GM18867 (cell line): ENCODE measurements around the gene IL12RB2.

Experiments
- ATAC-seq: cut with Tn5 transposase; IDR thresholded peaks from one replicate; pipeline ENCODE4 v1.9.1; 2021; ENCODE audit warnings: mild to moderate bottlenecking, moderate library complexity; ENCODE audit not compliant: unreplicated experiment

Gene IL12RB2, protein sequence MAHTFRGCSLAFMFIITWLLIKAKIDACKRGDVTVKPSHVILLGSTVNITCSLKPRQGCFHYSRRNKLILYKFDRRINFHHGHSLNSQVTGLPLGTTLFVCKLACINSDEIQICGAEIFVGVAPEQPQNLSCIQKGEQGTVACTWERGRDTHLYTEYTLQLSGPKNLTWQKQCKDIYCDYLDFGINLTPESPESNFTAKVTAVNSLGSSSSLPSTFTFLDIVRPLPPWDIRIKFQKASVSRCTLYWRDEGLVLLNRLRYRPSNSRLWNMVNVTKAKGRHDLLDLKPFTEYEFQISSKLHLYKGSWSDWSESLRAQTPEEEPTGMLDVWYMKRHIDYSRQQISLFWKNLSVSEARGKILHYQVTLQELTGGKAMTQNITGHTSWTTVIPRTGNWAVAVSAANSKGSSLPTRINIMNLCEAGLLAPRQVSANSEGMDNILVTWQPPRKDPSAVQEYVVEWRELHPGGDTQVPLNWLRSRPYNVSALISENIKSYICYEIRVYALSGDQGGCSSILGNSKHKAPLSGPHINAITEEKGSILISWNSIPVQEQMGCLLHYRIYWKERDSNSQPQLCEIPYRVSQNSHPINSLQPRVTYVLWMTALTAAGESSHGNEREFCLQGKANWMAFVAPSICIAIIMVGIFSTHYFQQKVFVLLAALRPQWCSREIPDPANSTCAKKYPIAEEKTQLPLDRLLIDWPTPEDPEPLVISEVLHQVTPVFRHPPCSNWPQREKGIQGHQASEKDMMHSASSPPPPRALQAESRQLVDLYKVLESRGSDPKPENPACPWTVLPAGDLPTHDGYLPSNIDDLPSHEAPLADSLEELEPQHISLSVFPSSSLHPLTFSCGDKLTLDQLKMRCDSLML

DNA sequence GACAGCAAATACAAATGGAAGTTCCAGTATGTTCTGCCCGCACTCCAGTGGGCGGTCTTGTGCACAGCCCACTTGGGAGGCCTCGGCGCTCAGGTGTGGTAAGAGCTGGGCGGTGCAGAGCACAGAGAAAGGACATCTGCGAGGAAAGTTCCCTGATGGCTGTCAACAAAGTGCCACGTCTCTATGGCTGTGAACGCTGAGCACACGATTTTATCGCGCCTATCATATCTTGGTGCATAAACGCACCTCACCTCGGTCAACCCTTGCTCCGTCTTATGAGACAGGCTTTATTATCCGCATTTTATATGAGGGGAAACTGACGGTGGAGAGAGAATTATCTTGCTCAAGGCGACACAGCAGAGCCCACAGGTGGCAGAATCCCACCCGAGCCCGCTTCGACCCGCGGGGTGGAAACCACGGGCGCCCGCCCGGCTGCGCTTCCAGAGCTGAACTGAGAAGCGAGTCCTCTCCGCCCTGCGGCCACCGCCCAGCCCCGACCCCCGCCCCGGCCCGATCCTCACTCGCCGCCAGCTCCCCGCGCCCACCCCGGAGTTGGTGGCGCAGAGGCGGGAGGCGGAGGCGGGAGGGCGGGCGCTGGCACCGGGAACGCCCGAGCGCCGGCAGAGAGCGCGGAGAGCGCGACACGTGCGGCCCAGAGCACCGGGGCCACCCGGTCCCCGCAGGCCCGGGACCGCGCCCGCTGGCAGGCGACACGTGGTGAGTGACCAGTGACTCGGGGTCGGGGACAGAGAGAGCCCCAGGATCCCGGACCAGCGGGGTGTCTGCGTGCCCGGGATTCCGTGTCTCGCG lies at the start of gene IL12RB2:
TSS of gene IL12RB2 (plus strand) at position 623 of the 810 bp plus-strand sequence. CDS start 12,496 bp downstream, outside the sequence.
- ATAC-seq, result no peak

DNA sequence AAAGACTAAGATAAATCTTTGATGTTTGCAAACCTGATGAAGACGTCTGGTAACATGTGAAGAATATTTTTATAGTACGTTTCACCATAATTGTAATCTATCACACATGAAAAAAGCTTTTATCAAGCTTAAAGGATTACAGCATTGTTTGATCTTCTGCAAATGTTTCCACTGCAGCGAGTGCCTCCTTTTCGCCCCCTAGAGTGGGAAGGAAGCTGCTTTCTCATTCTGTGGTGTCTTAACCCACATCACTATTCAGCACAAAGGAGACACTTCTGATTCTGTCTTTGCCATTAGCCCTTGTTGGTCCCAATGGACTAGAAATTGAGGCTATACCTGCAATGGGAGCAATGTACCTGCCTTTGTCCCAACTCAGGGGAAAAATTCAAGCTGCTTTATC lies 46.0 kb upstream of the IL12RB2 start:
- no peak for ATAC-seq

DNA sequence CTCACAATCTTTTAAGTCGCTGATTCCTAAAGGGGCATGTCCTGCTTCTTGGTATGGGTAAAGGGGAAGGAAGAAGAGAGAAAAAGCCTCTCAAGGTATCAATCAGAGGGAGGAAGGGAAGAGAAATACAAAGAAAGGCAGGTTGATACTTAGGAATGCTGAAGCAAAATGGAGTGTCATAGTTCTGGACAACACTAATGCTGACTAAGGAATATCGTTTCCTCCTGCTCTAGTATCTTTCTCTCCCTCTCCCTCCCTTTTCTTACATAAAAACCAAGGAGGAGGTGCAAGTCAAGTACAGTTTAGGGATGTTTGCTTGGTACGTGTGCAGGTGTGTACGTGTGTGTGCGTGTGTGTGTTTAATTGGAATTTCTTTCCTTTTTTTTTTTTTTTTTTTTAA lies 44.9 kb upstream of the IL12RB2 start:
- ATAC-seq, result no peak

DNA sequence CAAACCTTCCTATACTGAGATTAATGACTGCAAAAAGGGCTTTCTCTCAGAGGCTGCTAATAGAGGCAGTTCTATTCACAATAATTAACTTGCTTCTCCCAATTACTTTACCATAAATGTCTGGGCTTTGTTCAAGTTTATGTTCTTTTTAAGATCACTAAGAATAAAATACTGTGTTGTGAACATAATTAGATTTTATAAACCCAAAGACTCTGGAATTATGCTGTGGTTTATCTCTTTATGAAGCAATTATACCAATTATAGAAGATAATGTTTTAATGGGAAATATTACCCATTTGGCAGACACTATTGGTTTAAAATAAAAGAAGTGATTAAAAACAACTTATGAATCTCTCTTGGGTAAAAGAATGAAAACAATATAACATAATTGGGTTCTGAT lies 43.5 kb upstream of the IL12RB2 start:
- no peak for ATAC-seq

DNA sequence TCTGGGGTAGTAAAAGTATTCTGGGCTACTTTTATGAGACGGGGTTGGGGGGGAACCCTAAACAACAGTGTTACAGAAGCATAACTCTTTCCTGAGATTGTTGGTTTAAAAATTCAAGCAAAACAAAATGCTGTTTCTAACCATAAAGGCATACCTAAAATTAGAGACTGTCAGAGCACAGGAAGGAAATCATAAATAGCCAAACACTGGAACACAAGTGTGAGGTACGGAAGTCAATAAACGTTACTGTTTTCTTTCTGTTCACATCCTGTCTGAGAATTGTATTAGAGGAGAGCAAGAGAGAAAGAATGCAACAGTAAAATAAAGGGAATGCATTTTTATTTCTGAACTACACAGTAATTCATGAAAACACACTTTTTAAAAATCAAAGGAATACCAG lies 42.8 kb upstream of the IL12RB2 start:
- ATAC-seq, result peak; percentile 54

DNA sequence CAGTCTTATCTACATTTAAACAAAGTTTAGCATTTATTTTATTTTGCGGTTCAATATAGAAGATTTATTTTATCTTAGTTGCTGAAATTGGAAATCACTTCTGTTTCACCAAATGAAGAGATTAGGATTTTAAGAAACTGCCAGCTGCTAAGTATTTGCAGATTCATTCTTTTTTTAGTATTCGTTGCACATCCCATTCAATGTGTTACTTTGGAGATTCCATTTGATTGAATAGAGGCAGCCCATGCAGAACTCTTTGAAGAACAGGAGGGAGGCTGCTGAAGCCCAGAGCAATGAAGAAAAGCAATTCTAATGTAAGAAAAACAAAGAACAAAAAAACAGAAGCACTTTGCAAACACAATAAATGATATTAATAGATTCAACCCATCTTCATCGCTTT lies 38.6 kb upstream of the IL12RB2 start:
- ATAC-seq, result no peak

DNA sequence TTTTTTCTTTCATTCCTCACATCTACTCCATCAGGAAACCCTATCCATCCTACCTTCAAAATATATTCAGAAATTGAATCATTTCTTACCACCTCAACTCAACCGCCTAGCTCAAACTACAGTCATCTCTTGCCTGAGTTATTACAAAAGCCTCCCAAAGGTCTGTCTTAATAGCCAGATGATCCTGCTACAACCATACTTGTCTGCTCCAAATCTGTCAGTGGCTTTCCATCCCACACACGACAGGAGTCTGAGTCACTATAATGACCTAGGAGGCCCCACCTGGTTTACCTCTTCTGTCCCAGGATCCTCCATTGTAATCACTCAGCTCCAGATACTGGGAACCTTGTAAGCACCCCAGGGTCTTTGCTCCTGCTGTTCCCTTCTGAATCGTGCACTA lies 37.1 kb upstream of the IL12RB2 start:
- no peak for ATAC-seq

DNA sequence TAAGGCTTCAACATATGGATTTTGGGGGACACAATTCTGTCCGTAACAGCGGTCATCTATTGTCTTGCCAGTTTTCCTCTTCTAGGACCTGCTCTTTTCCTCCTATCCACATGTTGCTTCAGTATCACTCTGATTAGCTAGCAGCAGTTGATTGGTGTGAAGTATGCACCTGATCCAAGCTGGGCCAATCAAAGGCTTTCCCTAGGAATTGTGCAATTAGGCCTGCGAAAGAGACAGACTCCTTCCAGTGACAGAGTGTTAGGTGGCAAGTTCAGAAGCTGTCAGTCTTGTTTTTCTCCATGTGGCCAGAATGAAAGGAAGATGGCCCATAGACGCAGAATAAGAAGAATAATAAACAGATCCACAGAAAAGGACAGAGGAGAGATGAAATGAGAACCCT lies 34.1 kb upstream of the IL12RB2 start:
- ATAC-seq, result no peak

DNA sequence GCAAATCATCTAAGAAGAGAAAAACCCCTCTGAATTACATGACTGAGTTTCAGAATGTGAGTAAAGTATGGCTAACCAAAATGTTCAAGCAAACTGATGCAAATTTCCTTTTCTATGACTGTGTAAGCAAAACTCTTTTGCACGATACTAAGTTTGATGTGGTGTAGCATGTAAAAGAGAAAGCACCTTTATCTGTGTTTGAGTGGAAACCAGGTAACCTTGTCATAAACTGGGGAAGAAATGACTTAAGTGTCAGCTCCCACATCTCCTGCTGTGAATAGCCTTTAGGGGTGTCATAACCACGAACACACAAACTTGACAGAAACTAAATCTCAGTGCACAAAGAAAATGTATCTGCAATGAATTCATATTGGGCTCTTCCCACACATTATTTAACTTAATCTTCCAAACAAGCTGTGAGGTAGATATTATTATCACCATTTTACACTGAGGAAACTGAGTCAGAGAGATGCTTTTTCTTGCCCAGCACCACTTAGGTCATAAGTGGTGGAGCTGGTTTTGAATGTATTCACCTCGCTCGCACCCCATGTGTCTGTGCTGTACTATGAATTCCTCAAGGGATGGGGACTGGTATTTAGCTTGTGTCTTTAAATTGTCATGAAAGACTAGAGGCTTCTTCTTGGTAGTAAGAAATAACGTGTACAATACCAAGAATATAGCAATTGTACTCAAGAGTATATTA lies 32.9 kb upstream of the IL12RB2 start:
- peak; percentile 97 for ATAC-seq

DNA sequence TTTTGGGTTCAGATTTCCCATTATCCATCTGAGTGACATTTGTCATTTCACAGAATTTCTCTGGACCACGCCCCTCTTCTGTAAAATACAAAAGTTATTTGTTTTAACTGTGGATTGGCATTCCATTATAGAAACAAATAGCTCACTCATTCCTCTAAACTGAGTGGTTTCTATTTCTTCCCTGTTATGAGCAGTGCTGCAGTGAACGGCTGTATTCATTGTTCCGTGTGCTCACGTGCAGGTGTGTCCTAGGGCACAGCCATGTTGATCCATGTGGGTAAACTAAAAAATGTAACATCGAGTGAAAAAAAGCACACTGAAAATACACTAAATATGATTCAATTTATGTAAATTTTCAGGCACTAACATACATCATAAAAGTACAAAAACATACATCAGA lies 27.0 kb upstream of the IL12RB2 start:
- ATAC-seq, result no peak

DNA sequence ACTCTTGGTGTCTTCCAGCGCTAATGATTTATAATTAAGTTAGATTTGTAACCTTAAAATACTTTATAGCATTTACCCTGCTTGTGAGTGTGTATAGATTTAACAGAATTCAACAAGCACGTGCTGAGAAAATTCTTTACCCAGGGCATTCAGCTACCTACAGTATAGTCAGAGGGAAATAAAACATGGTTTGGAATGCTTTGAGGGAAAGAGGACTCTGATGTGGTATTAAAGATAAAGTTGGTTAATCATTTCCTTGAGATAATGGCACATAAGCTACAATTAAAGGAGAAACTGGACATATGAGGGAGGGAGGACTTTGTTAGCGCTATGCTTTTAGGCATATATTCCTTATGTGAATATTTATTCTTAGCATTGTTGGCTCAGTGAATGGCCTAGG lies 26.4 kb upstream of the IL12RB2 start:
- ATAC-seq, result no peak

DNA sequence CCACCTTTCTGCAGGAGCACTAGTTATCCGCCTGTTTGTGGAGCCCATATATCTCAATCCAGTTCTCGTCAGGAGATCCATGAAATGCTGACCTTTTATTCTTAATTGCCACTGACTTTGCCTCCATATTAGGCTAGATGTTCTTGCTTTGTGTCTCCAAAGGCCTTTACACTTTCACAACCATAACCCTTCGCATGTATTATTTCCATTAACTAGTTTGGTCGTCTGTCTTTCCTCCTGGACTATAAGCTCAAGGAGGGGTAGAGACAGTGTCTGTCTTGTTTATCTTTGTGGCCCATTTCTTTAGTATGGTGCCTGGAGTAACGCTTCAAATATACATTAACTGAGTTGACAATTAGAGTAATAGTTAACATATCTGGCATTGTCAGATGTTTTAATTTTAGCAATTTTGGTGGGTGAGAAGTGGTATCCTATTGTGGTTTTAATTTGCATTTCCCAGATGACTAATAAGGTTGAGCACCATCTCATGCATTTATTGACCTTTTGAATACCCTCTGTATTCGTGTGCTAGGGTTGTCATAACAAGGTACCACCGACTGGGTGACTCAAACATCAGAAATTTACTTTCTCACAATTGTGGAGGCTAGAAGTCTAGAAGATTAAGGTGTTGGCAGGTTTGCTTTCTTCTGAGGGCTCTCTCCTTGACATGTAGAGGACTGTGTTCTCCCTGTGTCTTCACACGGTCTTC lies 21.7 kb upstream of the IL12RB2 start:
- ATAC-seq, result peak; percentile 97

DNA sequence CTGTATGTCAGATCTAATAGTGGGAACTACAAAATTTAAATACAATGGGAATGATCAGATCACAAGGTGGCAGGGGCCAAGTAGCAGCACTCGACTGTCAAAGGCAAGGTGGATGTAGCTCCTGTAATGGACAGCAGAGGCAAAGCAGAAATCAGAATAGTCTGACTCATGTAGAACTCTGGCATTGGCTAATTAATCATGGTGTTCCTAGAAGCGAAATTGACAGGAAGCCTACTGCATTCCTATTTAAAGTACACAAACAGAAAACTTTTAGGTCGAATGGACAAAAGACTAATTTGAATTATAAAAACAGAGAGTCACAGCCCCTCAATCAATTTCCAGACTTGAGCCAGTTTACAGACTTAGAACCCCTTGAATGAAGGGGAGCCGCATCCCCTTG lies 17.4 kb upstream of the IL12RB2 start:
- ATAC-seq, result no peak

DNA sequence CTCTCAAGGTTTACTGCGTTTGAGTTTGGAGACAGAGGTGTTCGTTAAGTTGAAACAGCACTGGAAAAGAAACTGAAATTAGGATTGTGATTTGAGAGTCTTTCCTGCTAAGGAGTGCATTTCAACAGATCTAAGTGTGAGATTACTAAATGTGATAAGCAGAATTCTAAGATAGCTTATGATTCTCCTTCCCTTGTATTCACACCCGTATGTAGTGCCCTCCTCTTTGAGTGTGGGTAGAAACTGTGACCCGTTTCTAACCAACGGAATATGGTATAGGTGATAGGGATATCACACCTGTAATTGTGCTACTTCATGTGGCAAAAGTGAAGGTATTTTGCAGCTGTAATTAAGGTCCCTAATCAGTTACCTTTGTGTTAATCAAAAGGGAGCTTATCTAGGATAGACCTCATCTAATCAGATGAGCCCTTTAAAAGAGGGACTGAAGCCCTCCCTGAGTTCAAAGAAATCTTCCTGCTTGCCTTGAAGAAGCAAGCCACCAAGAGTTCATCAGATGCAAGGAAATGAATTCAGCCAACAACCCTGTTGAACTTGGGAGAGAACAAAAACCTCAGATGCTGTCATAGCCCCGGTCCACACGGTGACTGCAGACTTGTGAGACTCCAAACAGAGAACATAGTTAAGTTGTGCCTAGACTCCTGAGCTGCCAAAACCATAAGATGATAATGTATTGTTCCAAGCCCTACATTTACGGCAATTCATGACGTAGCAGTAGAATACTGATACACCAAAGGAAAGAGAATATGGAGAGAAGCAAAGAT lies 12.6 kb upstream of the IL12RB2 start:
- no peak for ATAC-seq

DNA sequence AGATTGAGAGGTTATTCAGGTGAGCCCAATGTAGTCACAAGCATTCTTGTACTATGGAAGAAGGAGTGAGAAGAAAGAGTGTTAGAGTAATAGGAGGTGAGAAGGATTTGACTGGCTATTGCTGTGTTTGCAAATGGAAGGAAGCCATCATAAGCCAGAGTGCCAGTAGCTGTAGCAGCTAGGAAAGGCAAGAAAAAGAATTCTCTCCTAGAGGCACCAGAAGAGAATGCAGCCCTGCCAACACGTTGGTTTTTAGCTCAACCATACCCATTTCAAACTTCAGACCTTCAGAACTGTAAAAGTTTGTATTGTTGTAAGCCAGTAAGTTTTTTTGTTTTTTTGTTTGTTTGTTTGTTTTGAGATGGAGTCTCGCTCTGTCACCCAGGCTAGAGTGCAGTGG lies 8.9 kb upstream of the IL12RB2 start:
- no peak for ATAC-seq

DNA sequence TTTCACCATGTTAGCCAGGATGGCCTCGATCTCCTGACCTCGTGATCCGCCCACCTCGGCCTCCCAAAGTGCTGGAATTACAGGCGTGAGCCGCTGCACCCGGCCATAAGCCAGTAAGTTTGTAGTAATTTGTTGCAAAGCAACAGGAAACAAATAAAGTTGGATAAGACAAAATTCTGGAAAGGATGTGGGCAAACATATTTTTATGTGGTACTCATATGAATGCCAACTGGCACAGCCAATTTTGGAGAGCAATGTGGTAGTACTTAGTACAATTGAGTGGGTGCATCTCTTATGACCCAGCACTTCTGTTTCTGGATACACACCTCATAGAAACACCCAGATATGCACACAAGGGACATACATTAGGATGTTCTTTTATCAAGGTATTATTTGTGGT lies 8.4 kb upstream of the IL12RB2 start:
- ATAC-seq, result no peak

DNA sequence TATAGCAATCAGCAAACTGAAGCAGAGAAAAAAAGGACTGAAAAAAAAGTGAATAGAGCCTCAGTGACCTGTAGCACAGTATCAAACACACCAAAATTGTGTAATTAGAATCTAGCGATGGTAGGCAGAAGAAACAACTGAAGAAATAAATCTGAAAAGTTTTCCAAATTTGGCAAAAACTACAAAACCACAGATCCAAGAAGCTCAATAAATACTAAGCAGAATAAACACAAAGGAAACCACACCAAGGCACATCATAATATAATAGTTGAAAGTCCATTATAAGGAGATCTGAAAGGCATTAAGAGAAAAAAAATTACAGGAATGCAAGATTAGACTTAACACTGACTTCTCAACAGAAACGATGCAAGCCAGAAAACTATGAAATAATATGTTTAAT lies 7.1 kb upstream of the IL12RB2 start:
- no peak for ATAC-seq

DNA sequence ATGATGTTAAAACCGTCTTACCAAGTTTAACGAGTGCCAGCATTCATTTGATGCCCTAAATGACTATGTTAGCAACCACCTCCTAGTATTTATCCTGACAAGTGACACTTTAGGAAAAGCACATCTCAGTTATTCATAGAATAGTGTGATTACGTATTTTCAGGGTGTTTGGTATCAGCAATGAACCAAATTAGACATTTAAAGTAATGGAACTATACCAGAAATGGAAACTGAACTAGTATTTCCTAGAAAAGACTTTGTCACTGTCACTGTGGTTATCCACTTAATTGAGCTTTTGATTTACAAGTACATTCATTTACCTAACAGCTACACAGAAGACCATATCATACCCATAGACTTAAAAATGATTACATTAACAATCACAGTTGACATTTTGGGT lies 3.6 kb upstream of the IL12RB2 start:
- no peak for ATAC-seq

DNA sequence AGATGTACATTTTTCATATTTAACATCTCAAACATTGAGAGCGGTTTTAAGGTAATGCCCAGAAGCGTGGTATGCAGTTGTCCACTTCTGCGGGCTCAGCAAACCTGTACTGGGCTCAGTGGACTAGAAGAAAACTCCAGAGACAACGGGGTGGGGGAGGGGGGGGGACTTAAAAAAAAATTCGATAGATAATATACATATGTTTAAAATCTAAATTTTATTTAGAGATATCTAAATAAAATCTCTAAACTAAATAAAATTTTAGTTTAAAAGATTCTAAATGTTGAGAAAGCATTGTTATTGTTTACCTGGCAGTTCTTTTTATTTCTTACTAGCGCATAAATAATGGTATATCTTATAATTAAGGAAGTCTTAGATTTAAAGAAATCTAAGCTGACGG lies 1.1 kb upstream of the IL12RB2 start:
- ATAC-seq, result no peak
